K562 (cell line): ENCODE measurements around the gene PDE4D. TPM values are rescaled to one million over a fixed set of nuclear protein-coding genes. Genes with fewer than 3 reads are reported as not detected.

Experiments used
- ATAC-seq: fragments of 200-7000 bp; cut with Tn5 transposase; 3 replicates; pipeline ENCODE4 v1.9.1; 2020; ENCODE audit warnings: moderate library complexity
- BruUV-seq: library from RNA; stranded (reverse); fragments of 400-500 nt; replicated peaks from 2 replicates; lab custom pipeline; 2021; lab: Mats Ljungman, UMichigan
- CTCF ChIA-PET: fragments of 300-600 bp; formaldehyde crosslinking; extraction: SDS; loops from one replicate; lab custom pipeline; 2021; ENCODE audit warnings: low intra/inter-chr PET ratio; lab: Yijun Ruan, JAX
- POLR2A ChIA-PET: fragments of 300-600, 350-650 bp; sonication (Branson Sonifier 250); formaldehyde crosslinking; extraction: SDS; loops from one replicate; lab custom pipeline; 2021; ENCODE audit warnings: antibody characterized with exemption, inconsistent platforms; lab: Yijun Ruan, JAX
- DNase-seq, 4 experiments: peaks; one replicate each; pipeline versions ENCODE4 v3.0.0 to v3.0.0-alpha.2; 2011 to 2018; ENCODE audit warnings: low spot score in 3 of 4, mixed read lengths in 3 of 4; ENCODE audit errors: extremely low read depth in 1 of 4
- FAIRE-seq: peaks from 2 replicates; lab custom pipeline; 2011; peaks lifted over from hg19 to GRCh38; lab: Jason Lieb, UNC
- H2AFZ ChIP-seq: 2 replicates; pipeline ENCODE4 v1.6.0; 2011; ENCODE audit warnings: low read depth, low read length, control low read depth, inconsistent platforms
- H3K27ac ChIP-seq: fragments of 200-600 bp; 3 replicates; pipeline ENCODE4 v1.8.0; 2011; ENCODE audit warnings: low read depth, mild to moderate bottlenecking, control low read depth, inconsistent platforms, low read length, moderate library complexity, mixed read lengths; ENCODE audit errors: extremely low read depth
- H3K27me3 ChIP-seq, 2 experiments: fragments of 300-600 bp in 1 of 2; 2 replicates in 1 of 2; 3 replicates in 1 of 2; pipeline versions ENCODE4 v1.6.0 to v1.8.0; 2011; ENCODE audit warnings: inconsistent platforms in 2 of 2, low read length in 2 of 2, mild to moderate bottlenecking in 1 of 2, mixed read lengths in 1 of 2, moderate library complexity in 1 of 2; ENCODE audit not compliant: control insufficient read depth in 2 of 2, insufficient read depth in 2 of 2
- H3K36me3 ChIP-seq: fragments of 300-600 bp; 3 replicates; pipeline ENCODE4 v1.8.0; 2011; ENCODE audit warnings: mild to moderate bottlenecking, low read length, inconsistent platforms; ENCODE audit not compliant: control insufficient read depth, insufficient read depth
- H3K4me1 ChIP-seq, 2 experiments: fragments of 200-600 bp in 1 of 2; replicated peaks in 1 of 2; 2 replicates in 1 of 2; 3 replicates in 1 of 2; pipeline versions ENCODE4 v1.5.1 to v1.8.0; 2011; ENCODE audit warnings: inconsistent platforms in 2 of 2, low read length in 2 of 2, mild to moderate bottlenecking in 1 of 2, mixed read lengths in 1 of 2, moderate library complexity in 1 of 2; ENCODE audit not compliant: control insufficient read depth in 2 of 2, insufficient read depth in 2 of 2
- H3K4me2 ChIP-seq: 2 replicates; pipeline ENCODE4 v1.6.1; 2011; ENCODE audit warnings: low read length, control low read depth, inconsistent platforms, mixed read lengths; ENCODE audit not compliant: insufficient read depth
- H3K4me3 ChIP-seq: fragments of 200-600 bp; sonication (generic), shearing (Covaris generic); 2 replicates; pipeline ENCODE4 v1.5.1; 2016; ENCODE audit warnings: control low read depth, inconsistent platforms
- H3K79me2 ChIP-seq: fragments of 200-600 bp; 3 replicates; pipeline ENCODE4 v1.8.0; 2011; ENCODE audit warnings: low read length, inconsistent platforms; ENCODE audit not compliant: control insufficient read depth, insufficient read depth
- H3K9ac ChIP-seq, 2 experiments: 2 replicates each; pipeline versions ENCODE4 v1.6.0 to v1.6.1; 2011; ENCODE audit warnings: low read depth in 2 of 2, low read length in 2 of 2, control low read depth in 1 of 2, inconsistent platforms in 1 of 2, mild to moderate bottlenecking in 1 of 2, mixed read lengths in 1 of 2; ENCODE audit not compliant: insufficient read depth in 1 of 2
- H3K9me1 ChIP-seq: one replicate; pipeline ENCODE4 v1.6.0; 2011; ENCODE audit warnings: inconsistent platforms, mild to moderate bottlenecking, low read length, moderate library complexity; ENCODE audit not compliant: control insufficient read depth, insufficient read depth
- H3K9me3 ChIP-seq: replicated peaks from 2 replicates; pipeline ENCODE4 v1.5.1; 2011; ENCODE audit warnings: low read depth, low read length, inconsistent platforms; ENCODE audit not compliant: control insufficient read depth, insufficient read depth
- H4K20me1 ChIP-seq: replicated peaks from 2 replicates; pipeline ENCODE4 v1.6.1; 2011; ENCODE audit warnings: low read length, inconsistent platforms, mixed read lengths; ENCODE audit not compliant: control insufficient read depth, insufficient read depth
- ARID4B ChIP-seq: sonication (generic); formaldehyde crosslinking; IDR thresholded peaks from 2 replicates; pipeline ENCODE4 v1.8.0; 2022; ENCODE audit warnings: mild to moderate bottlenecking, missing genetic modification reagents
- CBFA2T3 ChIP-seq: fragments of 450-650 bp; IDR thresholded peaks from 2 replicates; pipeline ENCODE4 v1.6.1; 2017
- EZH2 ChIP-seq: IDR thresholded peaks from 2 replicates; pipeline ENCODE4 v1.6.1; 2012; ENCODE audit warnings: low read depth, mild to moderate bottlenecking, inconsistent platforms, low read length, borderline replicate concordance
- FOXM1 ChIP-seq, 2 experiments: fragments of 450-650 bp in 1 of 2; sonication (generic) in 1 of 2; formaldehyde crosslinking in 1 of 2; IDR thresholded peaks; 2 replicates each; pipeline versions ENCODE4 v1.6.1 to v1.9.0; 2017 to 2022; ENCODE audit warnings: low read depth in 2 of 2, mild to moderate bottlenecking in 2 of 2, missing genetic modification reagents in 1 of 2, moderate library complexity in 1 of 2
- LCOR ChIP-seq: sonication (generic); formaldehyde crosslinking; IDR thresholded peaks from 2 replicates; pipeline ENCODE4 v1.8.0; 2022; ENCODE audit warnings: mild to moderate bottlenecking, missing genetic modification reagents
- NR2C1 ChIP-seq, 2 experiments: fragments of 450-650 bp; IDR thresholded peaks; 2 replicates each; pipeline ENCODE4 v1.6.1; 2017; ENCODE audit warnings: mild to moderate bottlenecking in 2 of 2, antibody characterized with exemption in 1 of 2, inconsistent platforms in 1 of 2, missing compliant biosample characterization in 1 of 2, missing genetic modification characterization in 1 of 2
- RBFOX2 ChIP-seq: fragments of 200-400 bp; formaldehyde crosslinking; IDR thresholded peaks from 2 replicates; pipeline ENCODE4 v1.6.1; 2017; ENCODE audit warnings: low read depth, mild to moderate bottlenecking, low read length, moderate library complexity
- SMARCA4 ChIP-seq: fragments of 450-650 bp; IDR thresholded peaks from 2 replicates; pipeline ENCODE4 v1.6.1; 2016
- SMARCE1 ChIP-seq: fragments of 450-650 bp; IDR thresholded peaks from 2 replicates; pipeline ENCODE4 v1.7.1; 2016; ENCODE audit warnings: mild to moderate bottlenecking
- YY1 ChIP-seq, 3 experiments: IDR thresholded peaks; 2 replicates each; pipeline ENCODE4 v1.6.1; 2011; ENCODE audit warnings: low read length in 2 of 3, mild to moderate bottlenecking in 2 of 3, moderate library complexity in 2 of 3, borderline replicate concordance in 1 of 3, control low read depth in 1 of 3, low read depth in 1 of 3; ENCODE audit not compliant: insufficient read depth in 3 of 3, insufficient replicate concordance in 2 of 3, control insufficient read depth in 1 of 3, insufficient read length in 1 of 3; ENCODE audit errors: extremely low read depth in 1 of 3
- WGBS: fragments of 100-300 bp; shearing (Covaris generic); methylation state at CpG from one replicate; pipeline ENCODE4 v1.1.6; 2016; ENCODE audit warnings: low coverage, mixed read lengths; ENCODE audit not compliant: insufficient coverage; ENCODE audit errors: missing lambda C conversion rate; 5-methylcytosine and 5-hydroxymethylcytosine counted together
- in situ Hi-C: fragments of 300-500 bp; cut with MboI; formaldehyde crosslinking; loops from 4 replicates; pipeline ENCODE4 v1.15.0; 2018; ENCODE audit warnings: inconsistent platforms, mixed read lengths
- intact Hi-C: fragments of 100-400 bp; cut with micrococcal nuclease; formaldehyde crosslinking; loops from 2 replicates; pipeline ENCODE4 v1.14.2; 2022
- polyA plus RNA-seq, 8 experiments: library from polyadenylated mRNA; depleted of rRNA in 4 of 8; stranded (reverse) in 5 of 8; unstranded in 3 of 8; fragments of >200 nt; fragmentation: Nextera tagmentation in 2 of 8; fragmentation: Illumina TruSeq in 1 of 8; extraction: Ambion mirVana in 2 of 8; extraction: Trizol in 1 of 8; gene quantifications; 2 replicates each; pipeline versions ENCODE4 v1.2.1 to v1.2.3, GENCODE V29; 2011 to 2014; ENCODE audit warnings: inconsistent platforms in 1 of 8, missing spikeins in 1 of 8
- total RNA-seq, 7 experiments: library from RNA; depleted of rRNA in 6 of 7; stranded (reverse); fragments of >200 nt in 6 of 7; fragmentation: Illumina TruSeq in 2 of 7; extraction: Trizol in 2 of 7; gene quantifications; 2 replicates each; pipeline versions ENCODE4 v1.2.1 to v1.2.3, GENCODE V29; 2011 to 2021; ENCODE audit warnings: low replicate concordance in 1 of 7

Gene PDE4D
- total and polyA plus RNA-seq, 9 of the 15 experiments (the other 6 are each of a cell fraction or from before 2014, with no cell fraction given), result 0.04 to 0.46 (median 0.13) TPM

DNA sequence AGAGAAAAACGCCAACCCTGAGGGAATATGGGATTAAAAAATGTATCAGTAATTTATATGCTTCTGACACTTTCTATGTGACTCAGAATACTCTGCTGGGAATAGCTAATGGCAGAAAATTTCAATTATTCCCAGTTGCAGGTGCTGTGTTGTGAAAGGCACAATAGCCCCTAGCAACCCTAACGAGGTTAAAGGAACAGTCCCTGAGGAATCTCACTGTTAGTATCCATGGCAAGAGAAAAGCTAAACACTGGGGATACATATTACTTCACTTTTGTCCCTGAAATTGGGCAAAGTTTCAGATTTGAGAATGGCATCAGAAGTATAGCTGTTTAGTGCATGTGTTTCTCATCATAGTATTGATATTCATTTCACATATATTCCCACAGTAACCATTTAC, 755.7 kb downstream of the PDE4D start:
- Histone ChIP-seq H3K27me3 (no peaks in the 10 kb centered on the region), H4K20me1 (no peaks in the 10 kb centered on the region), H3K9ac (no peak overlapping the region), H3K79me2 (no peaks in the 10 kb centered on the region), H3K9me3 (no peaks in the 10 kb centered on the region), H3K27ac (no peak overlapping the region), H3K4me2 (no peak overlapping the region), H3K36me3 (no peaks in the 10 kb centered on the region), H2AFZ (no peak overlapping the region), H3K4me3 (no peak overlapping the region), H3K4me1 (no peaks in the 10 kb centered on the region), H3K9me1 (no peaks in the 10 kb centered on the region)
- in situ Hi-C loops, result no loop called here
- POLR2A ChIA-PET, result no interaction called here
- WGBS, result 0% methylated on average over 2 of the region's 2 CpGs
- FAIRE-seq (no peak), ATAC-seq (no peak), DNase-seq (no peak)
- no peak for TF ChIP-seq SMARCA4
- no peak for TF ChIP-seq ARID4B (CRISPR knock-in tag)
- no peak for TF ChIP-seq FOXM1 (IDR thresholded peaks at IDR 0.05; ENCODE audit: low read depth)
- no peak for TF ChIP-seq FOXM1 (CRISPR knock-in tag; IDR thresholded peaks at IDR 0.05; ENCODE audit: low read depth)
- no peak for TF ChIP-seq CBFA2T3
- TF ChIP-seq YY1 (IDR thresholded peaks at IDR 0.05; ENCODE audit: borderline replicate concordance in 1 of 3, control insufficient read depth in 1 of 3, extremely low read depth in 1 of 3, insufficient read depth in 3 of 3, insufficient read length in 1 of 3, insufficient replicate concordance in 2 of 3, low read depth in 1 of 3, low read length in 2 of 3), result no peak
- TF ChIP-seq LCOR, result no peak
- no peak for TF ChIP-seq NR2C1 (IDR thresholded peaks at IDR 0.05)
- TF ChIP-seq NR2C1 (tag; IDR thresholded peaks at IDR 0.05), result no peak
- TF ChIP-seq RBFOX2, result no peak
- TF ChIP-seq EZH2, result no peak
- TF ChIP-seq SMARCE1, result no peak
- intact Hi-C loops, result no loop called here
- CTCF ChIA-PET, result no interaction called here
- no TSS peak for BruUV-seq
